MG63 (cell line): Measurements from ENCODE around the gene DUOXA2. TPM values are rescaled to one million over a fixed set of nuclear protein-coding genes. Genes with fewer than 3 reads are reported as not detected.
"Not testable (repeated sequence)": the region's sequence is repeated elsewhere in the genome, so short reads cannot be mapped to it uniquely, and the experiment has no call there.

ENCODE experiments used
- DNase-seq: peaks from one replicate; pipeline ENCODE4 v3.0.0-alpha.2; 2020
- H3K27me3 ChIP-seq: fragments of 250-450 bp; sonication (Bioruptor Pico); 2 replicates; pipeline ENCODE4 v1.5.1; 2020; ENCODE audit warnings: mild to moderate bottlenecking, moderate library complexity
- H3K36me3 ChIP-seq: fragments of 250-450 bp; sonication (Bioruptor Pico); 2 replicates; pipeline ENCODE4 v1.5.1; 2020; ENCODE audit warnings: mild to moderate bottlenecking, moderate library complexity
- H3K4me3 ChIP-seq: fragments of 250-450 bp; sonication (Bioruptor Pico); 2 replicates; pipeline ENCODE4 v1.5.1; 2020; ENCODE audit warnings: mild to moderate bottlenecking, moderate library complexity
- H3K9me3 ChIP-seq: fragments of 250-450 bp; sonication (Bioruptor Pico); 2 replicates; pipeline ENCODE4 v1.5.1; 2020; ENCODE audit warnings: mild to moderate bottlenecking, moderate library complexity
- total RNA-seq: library from RNA; depleted of rRNA; stranded (reverse); fragments of >200 nt; shearing (Covaris generic); gene quantifications from 2 replicates; pipeline ENCODE4 v1.2.3, GENCODE V29; 2014; ENCODE audit warnings: low replicate concordance

Gene DUOXA2
- total RNA-seq, 1 experiment from 2014 or later: not detected

GRCh38 chr15:45091576-45091975, 22.6 kb upstream of the DUOXA2 start:
- no peaks in the 10 kb centered on the region for H3K9me3 ChIP-seq
- no peaks in the 10 kb centered on the region for H3K36me3 ChIP-seq
- H3K4me3 ChIP-seq: no peak overlapping the region
- DNase-seq: peak; percentile 80
- peaks cover 5% of the 10 kb centered on the region; the same call in 1 of the 2 replicates for H3K27me3 ChIP-seq

GRCh38 chr15:45093013-45093412, 21.1 kb upstream of the DUOXA2 start:
- no peak overlapping the region for H3K4me3 ChIP-seq
- no peaks in the 10 kb centered on the region for H3K36me3 ChIP-seq
- H3K27me3 ChIP-seq: no peaks in the 10 kb centered on the region
- H3K9me3 ChIP-seq: no peaks in the 10 kb centered on the region
- DNase-seq: no peak

- Histone ChIP-seq H3K27me3 (no peaks in the 10 kb centered on the region), H3K4me3 (no peak overlapping the region), H3K9me3 (no peaks in the 10 kb centered on the region), H3K36me3 (no peaks in the 10 kb centered on the region)
- no peak for DNase-seq
These were observed 20.3 kb upstream of the DUOXA2 start for GRCh38 chr15:45093622-45094357.

GRCh38 chr15:45094358-45094730, 19.8 kb upstream of the DUOXA2 start:
- Histone ChIP-seq H3K4me3 (no peak overlapping the region), H3K27me3 (no peaks in the 10 kb centered on the region), H3K9me3 (no peaks in the 10 kb centered on the region), H3K36me3 (no peaks in the 10 kb centered on the region)
- DNase-seq: no peak

GRCh38 chr15:45095661-45096060, 18.5 kb upstream of the DUOXA2 start:
- no peaks in the 10 kb centered on the region for H3K27me3 ChIP-seq
- H3K9me3 ChIP-seq: no peaks in the 10 kb centered on the region
- no peak overlapping the region for H3K4me3 ChIP-seq
- no peak for DNase-seq
- no peaks in the 10 kb centered on the region for H3K36me3 ChIP-seq

- no peaks in the 10 kb centered on the region for H3K27me3 ChIP-seq
These were observed 16.7 kb upstream of the DUOXA2 start for GRCh38 chr15:45097466-45097865.

GRCh38 chr15:45099549-45100165, 14.5 kb upstream of the DUOXA2 start:
- no peaks in the 10 kb centered on the region for H3K27me3 ChIP-seq
- H3K36me3 ChIP-seq: no peaks in the 10 kb centered on the region
- H3K4me3 ChIP-seq: no peak overlapping the region
- no peak for DNase-seq
- H3K9me3 ChIP-seq: no peaks in the 10 kb centered on the region

More at GRCh38 chr15:45097466-45097865, 16.7 kb upstream of the DUOXA2 start:
- Histone ChIP-seq H3K36me3 (no peaks in the 10 kb centered on the region), H3K9me3 (no peaks in the 10 kb centered on the region), H3K4me3 (no peak overlapping the region)
- DNase-seq: no peak

GRCh38 chr15:45100884-45101625, 13.1 kb upstream of the DUOXA2 start:
- DNase-seq: no peak
- H3K27me3 ChIP-seq: no peaks in the 10 kb centered on the region
- no peaks in the 10 kb centered on the region for H3K36me3 ChIP-seq
- no peak overlapping the region for H3K4me3 ChIP-seq
- H3K9me3 ChIP-seq: no peaks in the 10 kb centered on the region

GRCh38 chr15:45101749-45102148, 12.4 kb upstream of the DUOXA2 start:
- no peak overlapping the region for H3K4me3 ChIP-seq
- H3K36me3 ChIP-seq: no peaks in the 10 kb centered on the region
- no peak for DNase-seq
- H3K9me3 ChIP-seq: no peaks in the 10 kb centered on the region
- no peaks in the 10 kb centered on the region for H3K27me3 ChIP-seq

- no peaks in the 10 kb centered on the region for H3K36me3 ChIP-seq
- no peaks in the 10 kb centered on the region for H3K27me3 ChIP-seq
- no peak overlapping the region for H3K4me3 ChIP-seq
- no peaks in the 10 kb centered on the region for H3K9me3 ChIP-seq
- DNase-seq: no peak
These were observed 11.9 kb upstream of the DUOXA2 start for GRCh38 chr15:45102226-45102625.

GRCh38 chr15:45104170-45104569, 10.0 kb upstream of the DUOXA2 start:
- not testable (repeated sequence) for H3K9me3 ChIP-seq, H3K27me3 ChIP-seq, H3K4me3 ChIP-seq, H3K36me3 ChIP-seq, DNase-seq

GRCh38 chr15:45105586-45105985, 8.5 kb upstream of the DUOXA2 start:
- Histone ChIP-seq H3K9me3 (no peaks in the 10 kb centered on the region), H3K36me3 (no peaks in the 10 kb centered on the region), H3K27me3 (no peaks in the 10 kb centered on the region), H3K4me3 (no peak overlapping the region)
- no peak for DNase-seq

GRCh38 chr15:45106002-45106790, 7.9 kb upstream of the DUOXA2 start:
- Histone ChIP-seq H3K36me3 (no peaks in the 10 kb centered on the region), H3K9me3 (no peaks in the 10 kb centered on the region), H3K27me3 (no peaks in the 10 kb centered on the region), H3K4me3 (no peak overlapping the region)
- no peak for DNase-seq

- no peak overlapping the region for H3K4me3 ChIP-seq
- peaks cover 14% of the 10 kb centered on the region for H3K27me3 ChIP-seq
- H3K36me3 ChIP-seq: no peaks in the 10 kb centered on the region
- no peak for DNase-seq
- H3K9me3 ChIP-seq: no peaks in the 10 kb centered on the region
These were observed 6.0 kb upstream of the DUOXA2 start for GRCh38 chr15:45107941-45108630.

GRCh38 chr15:45110256-45110820, 3.8 kb upstream of the DUOXA2 start:
- Histone ChIP-seq H3K27me3 (peaks cover 34% of the 10 kb centered on the region), H3K4me3 (no peak overlapping the region), H3K9me3 (no peaks in the 10 kb centered on the region), H3K36me3 (no peaks in the 10 kb centered on the region)
- no peak for DNase-seq
